OCI-LY7 (cell line): ENCODE data around the gene LRRC57.

Experiments used
- EZH2phosphoT487 ChIP-seq: fragments of 200-600 bp; sonication (generic); IDR thresholded peaks from 2 replicates; pipeline ENCODE4 v1.6.1; 2018; ENCODE audit warnings: low read depth, borderline replicate concordance, mild to moderate bottlenecking, mixed run types, antibody characterized with exemption, low read length, moderate library complexity, mixed read lengths
- TF ChIP-seq, protein P1 (sequence below): fragments of 200-600 bp; sonication (generic); conservative IDR thresholded peaks from 2 replicates; pipeline ENCODE4 v1.5.1; 2014; ENCODE audit warnings: mild to moderate bottlenecking, antibody characterized with exemption, low read length, moderate library complexity, mixed read lengths

DNA sequence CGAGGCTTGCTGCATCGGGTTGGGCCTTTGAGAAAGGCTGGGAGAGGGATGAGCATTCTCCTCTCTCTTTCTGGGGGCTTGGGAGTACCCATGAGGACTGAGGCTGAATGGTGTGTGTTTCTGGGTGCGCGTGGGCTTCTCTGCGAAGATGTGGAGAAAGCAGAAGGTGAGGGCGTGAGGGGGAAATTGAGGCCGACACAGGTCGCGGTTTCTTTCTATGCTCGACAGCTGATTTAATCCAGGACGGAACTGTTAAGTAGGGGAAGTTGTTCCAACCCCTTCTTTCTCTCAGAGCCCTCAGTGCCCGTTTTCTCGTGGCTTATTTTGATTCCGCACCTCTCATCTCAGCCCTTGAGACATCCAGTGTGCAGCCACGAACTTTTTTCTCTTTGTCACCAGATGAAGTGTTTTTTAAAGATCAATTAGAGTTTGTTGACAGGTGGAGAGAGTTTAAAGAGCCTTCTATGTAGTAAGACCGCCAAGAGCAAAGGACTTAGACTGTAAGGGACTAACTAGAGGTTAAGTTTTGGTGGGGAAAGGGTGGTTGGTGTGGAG lies 27.5 kb upstream of the LRRC57 start:
- TF ChIP-seq, protein P1, sequence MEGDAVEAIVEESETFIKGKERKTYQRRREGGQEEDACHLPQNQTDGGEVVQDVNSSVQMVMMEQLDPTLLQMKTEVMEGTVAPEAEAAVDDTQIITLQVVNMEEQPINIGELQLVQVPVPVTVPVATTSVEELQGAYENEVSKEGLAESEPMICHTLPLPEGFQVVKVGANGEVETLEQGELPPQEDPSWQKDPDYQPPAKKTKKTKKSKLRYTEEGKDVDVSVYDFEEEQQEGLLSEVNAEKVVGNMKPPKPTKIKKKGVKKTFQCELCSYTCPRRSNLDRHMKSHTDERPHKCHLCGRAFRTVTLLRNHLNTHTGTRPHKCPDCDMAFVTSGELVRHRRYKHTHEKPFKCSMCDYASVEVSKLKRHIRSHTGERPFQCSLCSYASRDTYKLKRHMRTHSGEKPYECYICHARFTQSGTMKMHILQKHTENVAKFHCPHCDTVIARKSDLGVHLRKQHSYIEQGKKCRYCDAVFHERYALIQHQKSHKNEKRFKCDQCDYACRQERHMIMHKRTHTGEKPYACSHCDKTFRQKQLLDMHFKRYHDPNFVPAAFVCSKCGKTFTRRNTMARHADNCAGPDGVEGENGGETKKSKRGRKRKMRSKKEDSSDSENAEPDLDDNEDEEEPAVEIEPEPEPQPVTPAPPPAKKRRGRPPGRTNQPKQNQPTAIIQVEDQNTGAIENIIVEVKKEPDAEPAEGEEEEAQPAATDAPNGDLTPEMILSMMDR = no peak
- no peak for TF ChIP-seq EZH2phosphoT487
